Suprapubic skin (tissue), 4 donors: ENCODE measurements around the gene C6orf141. TPM values are rescaled to one million over a fixed set of nuclear protein-coding genes. Genes with fewer than 3 reads are reported as not detected.

ENCODE experiments used
- DNase-seq, 2 donors: peaks; one replicate each; pipeline ENCODE4 v3.0.0-alpha.2; 2019; ENCODE audit warnings: low spot score in 2 of 2
- H3K27ac ChIP-seq: fragments of 200-600 bp; sonication (generic); one replicate; pipeline ENCODE4 v1.5.1; 2019
- H3K27me3 ChIP-seq: fragments of 200-600 bp; sonication (generic); one replicate; pipeline ENCODE4 v1.5.1; 2019
- H3K36me3 ChIP-seq: fragments of 200-600 bp; sonication (generic); one replicate; pipeline ENCODE4 v1.5.1; 2019
- H3K4me1 ChIP-seq: fragments of 200-600 bp; sonication (generic); one replicate; pipeline ENCODE4 v1.5.1; 2019
- H3K4me3 ChIP-seq: fragments of 200-600 bp; sonication (generic); one replicate; pipeline ENCODE4 v1.5.1; 2019; ENCODE audit warnings: mild to moderate bottlenecking
- H3K9me3 ChIP-seq: fragments of 200-600 bp; sonication (generic); one replicate; pipeline ENCODE4 v1.5.1; 2019
- CTCF ChIP-seq, 2 donors: fragments of 200-600 bp in 1 of 2; fragments of 450-650 bp in 1 of 2; sonication (generic) in 1 of 2; IDR thresholded peaks; one replicate each; pipeline ENCODE4 v1.5.1; 2016 to 2019; ENCODE audit warnings: antibody characterized with exemption in 2 of 2, mild to moderate bottlenecking in 1 of 2, moderate library complexity in 1 of 2
- EP300 ChIP-seq: sonication (generic); formaldehyde crosslinking; IDR thresholded peaks from one replicate; pipeline ENCODE4 v1.6.1; 2017; ENCODE audit warnings: antibody characterized with exemption
- POLR2A ChIP-seq, 2 donors: fragments of 450-650 bp; IDR thresholded peaks; one replicate each; pipeline ENCODE4 v1.6.1; 2017; ENCODE audit warnings: antibody characterized with exemption in 2 of 2, mild to moderate bottlenecking in 2 of 2, moderate library complexity in 2 of 2
- POLR2AphosphoS5 ChIP-seq, 3 donors: sonication (generic); formaldehyde crosslinking; IDR thresholded peaks; one replicate each; pipeline ENCODE4 v1.6.1; 2017; ENCODE audit warnings: antibody characterized with exemption in 3 of 3
- WGBS: methylation state at CpG from one replicate; pipeline ENCODE4 v1.1.5; 2018; 5-methylcytosine and 5-hydroxymethylcytosine counted together
- total RNA-seq, 4 donors: library from RNA; depleted of rRNA; stranded (reverse); fragments of >200 nt; gene quantifications; one replicate each; pipeline ENCODE4 v1.1.0, GENCODE V29; 2016

The C6orf141 gene
- total RNA-seq, 4 donors from 2014 or later, result 8.2 to 49.7 (median 9.3) TPM

DNA sequence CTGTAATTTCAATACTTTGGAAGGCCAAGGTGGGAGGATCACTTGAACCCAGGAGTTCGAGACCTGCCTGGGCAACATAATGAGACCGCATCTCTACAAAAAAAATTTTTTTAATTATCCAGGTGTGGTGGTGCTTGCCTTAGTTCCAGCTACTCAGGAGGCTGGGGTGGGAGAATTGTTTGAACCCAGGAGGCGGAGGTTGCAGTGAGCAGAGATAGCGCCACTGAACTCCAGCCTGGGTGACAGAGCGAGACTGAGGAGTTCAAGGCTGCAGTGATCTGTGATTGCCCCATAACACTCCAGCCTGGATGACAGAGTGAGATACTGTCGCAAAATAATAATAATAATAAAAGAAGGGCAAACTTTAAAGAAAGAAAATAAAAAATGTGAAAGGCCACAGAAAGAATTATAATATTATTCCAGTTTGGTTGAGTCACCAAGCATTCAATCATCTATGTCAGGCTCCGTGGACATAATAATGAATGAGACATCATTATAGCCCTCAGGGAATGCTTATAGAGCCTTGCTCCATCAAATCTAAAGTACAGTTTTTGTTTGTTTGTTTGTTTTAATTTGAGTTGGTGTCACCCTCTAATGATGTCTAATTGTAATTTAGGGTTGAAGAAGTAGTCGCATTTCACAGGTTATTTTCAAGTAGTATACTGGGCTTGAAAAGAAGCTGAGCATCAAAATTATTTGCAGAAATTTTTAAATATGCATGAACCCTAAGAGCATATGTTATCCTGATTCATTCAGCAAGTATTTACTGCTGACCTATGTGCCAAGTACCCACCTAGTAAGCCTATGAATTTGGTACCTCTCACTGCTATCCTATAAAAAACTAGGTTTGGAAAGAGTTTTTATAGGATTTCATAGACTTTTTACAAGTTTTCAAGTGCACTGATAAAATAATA lies 35.6 kb upstream of the C6orf141 start:
- Histone ChIP-seq H3K27ac (no peak overlapping the region), H3K27me3 (no peaks in the 10 kb centered on the region), H3K36me3 (no peaks in the 10 kb centered on the region), H3K4me1 (no peaks in the 10 kb centered on the region), H3K4me3 (no peak overlapping the region), H3K9me3 (no peaks in the 10 kb centered on the region)
- no peak for DNase-seq
- no peak for TF ChIP-seq POLR2AphosphoS5 (IDR thresholded peaks at IDR 0.05)
- no peak for TF ChIP-seq POLR2A (IDR thresholded peaks at IDR 0.05)
- no peak for TF ChIP-seq EP300
- no peak for TF ChIP-seq CTCF (IDR thresholded peaks at IDR 0.05)
- 67% methylated on average over 8 of the region's 8 CpGs for WGBS

DNA sequence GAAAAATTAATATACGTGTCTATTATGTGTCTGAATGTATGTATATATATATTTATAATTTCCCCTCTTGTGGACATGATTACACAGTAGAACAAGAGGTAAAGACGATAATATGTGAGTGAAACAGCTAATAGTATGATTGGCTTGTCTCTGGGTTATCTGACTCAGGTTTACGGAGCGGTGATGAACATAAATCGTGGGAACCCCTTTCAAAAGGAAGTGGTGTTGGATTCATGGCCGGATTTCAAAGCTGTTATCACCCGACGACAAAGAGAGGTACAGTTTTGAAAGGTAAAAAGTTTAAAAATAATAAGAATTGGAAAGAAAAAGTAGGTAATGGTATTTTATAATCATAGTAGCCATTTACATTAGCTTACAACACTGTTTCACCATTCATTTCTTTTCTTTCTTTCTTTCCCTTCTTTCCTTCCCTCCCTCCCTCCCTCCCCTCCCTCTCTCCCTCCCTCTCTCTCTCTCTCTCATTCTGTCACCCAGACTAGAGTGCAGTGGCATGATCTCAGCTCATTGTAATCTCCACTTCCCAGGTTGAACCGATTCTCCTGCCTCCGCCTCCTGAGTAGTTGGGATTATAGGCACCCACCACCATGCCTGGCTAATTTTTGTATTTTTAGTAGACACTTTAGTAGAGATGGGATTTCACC lies 34.9 kb upstream of the C6orf141 start:
- 72% methylated on average over 10 of the region's 10 CpGs for WGBS

DNA sequence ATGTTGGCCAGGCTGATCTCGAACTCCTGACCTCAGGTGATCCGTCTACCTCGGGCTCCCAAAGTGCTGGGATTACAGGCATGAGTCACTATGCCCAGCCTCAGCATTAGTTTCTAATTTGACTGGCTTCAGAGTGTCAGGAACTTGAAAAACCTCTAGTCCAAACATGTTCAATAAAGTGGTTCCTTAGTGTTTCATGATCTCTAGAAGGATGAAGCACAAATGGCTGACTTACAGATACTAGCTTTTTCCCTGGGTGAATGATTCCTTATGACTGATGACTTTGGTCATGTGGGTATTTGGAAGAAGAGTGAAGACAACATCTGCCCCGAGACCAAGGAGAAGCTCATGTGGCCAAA lies 34.3 kb upstream of the C6orf141 start:
- TF ChIP-seq POLR2AphosphoS5 (IDR thresholded peaks at IDR 0.05) (no peak), POLR2A (IDR thresholded peaks at IDR 0.05) (no peak), CTCF (IDR thresholded peaks at IDR 0.05) (no peak), EP300 (no peak)
- H3K27ac ChIP-seq, result no peak overlapping the region
- no peak overlapping the region for H3K4me3 ChIP-seq
- no peaks in the 10 kb centered on the region for H3K27me3 ChIP-seq
- no peak for DNase-seq
- no peaks in the 10 kb centered on the region for H3K36me3 ChIP-seq
- no peaks in the 10 kb centered on the region for H3K4me1 ChIP-seq
- no peaks in the 10 kb centered on the region for H3K9me3 ChIP-seq
- 67% methylated on average over 4 of the region's 4 CpGs for WGBS

More for the DNA sequence above, 34.9 kb upstream of the C6orf141 start:
- Histone ChIP-seq H3K27me3 (no peaks in the 10 kb centered on the region), H3K27ac (no peak overlapping the region), H3K9me3 (no peaks in the 10 kb centered on the region), H3K4me1 (no peaks in the 10 kb centered on the region), H3K4me3 (no peak overlapping the region), H3K36me3 (no peaks in the 10 kb centered on the region)
- DNase-seq, result no peak
- TF ChIP-seq EP300 (no peak), POLR2AphosphoS5 (IDR thresholded peaks at IDR 0.05) (no peak), POLR2A (IDR thresholded peaks at IDR 0.05) (no peak), CTCF (IDR thresholded peaks at IDR 0.05) (no peak)

GRCh38 chr6:49517919-49518318 lies 32.5 kb upstream of the C6orf141 start:
- Histone ChIP-seq H3K4me3 (no peak overlapping the region), H3K27ac (no peak overlapping the region), H3K4me1 (no peaks in the 10 kb centered on the region), H3K36me3 (no peaks in the 10 kb centered on the region), H3K27me3 (no peaks in the 10 kb centered on the region), H3K9me3 (no peaks in the 10 kb centered on the region)
- WGBS, result 100% methylated on average over 2 of the region's 2 CpGs
- TF ChIP-seq EP300 (no peak), POLR2A (IDR thresholded peaks at IDR 0.05) (no peak), CTCF (IDR thresholded peaks at IDR 0.05) (no peak), POLR2AphosphoS5 (IDR thresholded peaks at IDR 0.05) (no peak)
- DNase-seq, result no peak

- Histone ChIP-seq H3K27ac (no peak overlapping the region), H3K4me3 (no peak overlapping the region), H3K9me3 (no peaks in the 10 kb centered on the region), H3K27me3 (no peaks in the 10 kb centered on the region), H3K36me3 (no peaks in the 10 kb centered on the region), H3K4me1 (no peaks in the 10 kb centered on the region)
- no peak for TF ChIP-seq CTCF (IDR thresholded peaks at IDR 0.05)
- TF ChIP-seq EP300, result no peak
- TF ChIP-seq POLR2AphosphoS5 (IDR thresholded peaks at IDR 0.05), result no peak
- TF ChIP-seq POLR2A (IDR thresholded peaks at IDR 0.05), result no peak
- WGBS, result 74% methylated on average over 1 of the region's 1 CpG
- DNase-seq, result no peak
These were observed 30.8 kb upstream of the C6orf141 start for GRCh38 chr6:49519660-49520059.
